Middle frontal gyrus (tissue), 1 donor: ENCODE results near the gene TTBK2.
A peak's percentile ranks its signal among the peaks of the same experiment; 100 is the strongest.
"Not testable (repeated sequence)": the region's sequence is repeated elsewhere in the genome, so short reads cannot be mapped to it uniquely, and the experiment has no call there.

Source experiments
- DNase-seq: peaks from one replicate; pipeline ENCODE4 v3.0.0-alpha.2; 2015; ENCODE audit warnings: low spot score; ENCODE audit errors: extremely low spot score

The TTBK2 gene

DNA sequence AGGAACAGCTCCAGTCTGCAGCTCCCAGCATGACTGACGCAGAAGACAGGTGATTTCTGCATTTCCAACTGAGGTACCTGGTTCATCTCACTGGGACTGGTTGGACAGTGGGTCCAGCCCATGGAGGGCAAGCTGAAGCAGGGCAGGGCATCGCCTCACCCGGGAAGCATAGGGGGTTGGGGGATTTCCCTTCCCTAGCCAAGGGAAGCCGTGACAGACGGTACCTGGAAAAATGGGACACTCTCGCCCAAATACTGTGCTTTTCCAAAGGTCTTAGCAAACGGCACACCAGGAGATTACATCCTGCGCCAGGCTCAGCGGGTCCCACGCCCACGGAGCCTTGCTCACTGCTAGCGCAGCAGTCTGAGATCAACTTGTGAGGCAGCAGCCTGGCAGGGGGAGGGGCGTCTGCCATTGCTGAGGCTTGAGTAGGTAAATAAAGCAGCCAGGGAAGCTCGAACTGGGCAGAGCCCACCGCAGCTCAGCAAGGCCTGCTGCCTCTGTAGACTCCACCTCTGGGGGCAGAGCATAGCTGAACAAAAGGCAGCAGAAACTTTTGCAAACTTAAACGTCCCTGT is 156.3 kb downstream of the TTBK2 start:
- not testable (repeated sequence) for DNase-seq

DNA sequence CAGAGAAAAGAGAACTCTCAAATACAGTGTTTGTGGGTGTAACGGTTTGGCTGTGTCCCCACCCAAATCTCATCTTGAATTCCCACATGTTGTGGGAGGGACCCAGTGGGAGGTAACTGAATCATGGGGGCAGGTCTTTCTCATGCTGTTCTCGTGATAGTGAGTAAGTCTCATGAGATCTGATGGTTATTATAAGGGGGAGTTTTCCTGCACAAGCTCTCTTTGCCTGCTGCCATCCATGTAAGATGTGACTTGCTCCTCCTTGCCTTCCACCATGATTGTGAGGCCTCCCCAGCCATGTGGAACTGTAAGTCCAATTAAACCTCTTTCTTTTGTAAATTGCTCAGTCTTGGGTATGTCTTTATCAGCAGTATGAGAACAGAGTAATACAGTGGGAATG is 158.8 kb downstream of the TTBK2 start:
- DNase-seq = not testable (repeated sequence)

- DNase-seq = no peak
These were observed 159.8 kb downstream of the TTBK2 start for GRCh38 chr15:42760759-42761158.

- no peak for DNase-seq
These were observed 161.5 kb downstream of the TTBK2 start for GRCh38 chr15:42759093-42759492.

DNA sequence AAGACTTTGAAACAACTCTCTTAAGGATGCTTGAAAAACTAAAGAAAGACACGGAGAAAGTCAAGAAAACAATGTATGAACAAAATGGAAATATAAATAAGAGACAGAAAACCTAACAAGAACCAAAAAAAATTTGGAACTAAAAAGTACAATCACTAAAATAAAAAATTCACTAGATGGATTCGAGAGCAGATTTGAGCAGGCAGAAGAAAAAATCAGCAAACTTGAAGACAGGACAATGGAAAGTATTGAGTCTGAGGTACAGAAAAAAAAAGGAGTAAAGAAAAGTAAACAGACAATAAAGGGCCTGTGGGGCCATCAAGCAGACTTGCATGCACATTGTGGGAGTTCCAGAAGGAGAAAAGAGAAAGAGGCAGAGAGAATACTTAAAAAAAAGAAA is 170.3 kb downstream of the TTBK2 start:
- DNase-seq = no peak

GRCh38 chr15:42749266-42749665 is 171.3 kb downstream of the TTBK2 start:
- no peak for DNase-seq

- no peak for DNase-seq
These were observed 176.4 kb downstream of the TTBK2 start for GRCh38 chr15:42744195-42744594.

GRCh38 chr15:42742149-42742548 is 178.4 kb downstream of the TTBK2 start:
- DNase-seq = no peak

- no peak for DNase-seq
These were observed 178.9 kb downstream of the TTBK2 start for GRCh38 chr15:42741710-42742109.

GRCh38 chr15:42737529-42738328 is 182.8 kb downstream of the TTBK2 start:
- no peak for DNase-seq

GRCh38 chr15:42736793-42737528 is 183.6 kb downstream of the TTBK2 start, which contains the start of gene CDAN1:
TSS of gene CDAN1 (minus strand) at chr15:42737128. CDS start at chr15:42737102, 26 bp downstream.
- DNase-seq = peak; percentile 51

DNA sequence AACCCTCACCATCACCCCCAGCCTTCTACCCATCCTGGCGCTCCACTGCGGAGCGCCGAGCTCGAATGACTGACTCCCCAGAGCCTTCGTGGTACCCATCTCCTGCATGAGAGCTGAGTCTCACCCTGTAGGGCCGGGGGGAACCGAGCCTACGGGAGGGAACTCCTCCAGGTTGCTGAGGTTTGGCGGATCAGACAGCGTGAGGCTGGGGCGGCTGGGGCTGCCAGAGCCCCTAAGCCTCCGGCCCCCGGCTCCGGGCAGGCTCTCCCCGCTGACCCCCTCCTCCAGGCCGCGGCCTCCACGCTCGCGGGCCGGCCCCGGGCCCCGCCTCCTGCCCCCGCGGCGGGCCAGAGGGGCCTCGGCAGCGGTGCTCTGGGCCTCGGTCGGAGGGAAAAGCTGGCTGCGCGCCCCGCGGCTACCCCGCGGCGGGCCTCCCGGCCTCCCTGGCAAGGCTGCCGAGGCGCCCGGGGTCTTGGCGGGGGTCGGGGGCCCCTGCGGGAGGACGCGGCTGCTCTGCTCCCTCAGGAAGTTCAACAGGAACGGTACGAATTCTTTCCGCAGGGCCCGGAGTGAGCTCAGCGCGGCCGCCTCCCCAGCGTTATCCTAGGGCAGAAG is 184.3 kb downstream of the TTBK2 start:
- no peak for DNase-seq

DNA sequence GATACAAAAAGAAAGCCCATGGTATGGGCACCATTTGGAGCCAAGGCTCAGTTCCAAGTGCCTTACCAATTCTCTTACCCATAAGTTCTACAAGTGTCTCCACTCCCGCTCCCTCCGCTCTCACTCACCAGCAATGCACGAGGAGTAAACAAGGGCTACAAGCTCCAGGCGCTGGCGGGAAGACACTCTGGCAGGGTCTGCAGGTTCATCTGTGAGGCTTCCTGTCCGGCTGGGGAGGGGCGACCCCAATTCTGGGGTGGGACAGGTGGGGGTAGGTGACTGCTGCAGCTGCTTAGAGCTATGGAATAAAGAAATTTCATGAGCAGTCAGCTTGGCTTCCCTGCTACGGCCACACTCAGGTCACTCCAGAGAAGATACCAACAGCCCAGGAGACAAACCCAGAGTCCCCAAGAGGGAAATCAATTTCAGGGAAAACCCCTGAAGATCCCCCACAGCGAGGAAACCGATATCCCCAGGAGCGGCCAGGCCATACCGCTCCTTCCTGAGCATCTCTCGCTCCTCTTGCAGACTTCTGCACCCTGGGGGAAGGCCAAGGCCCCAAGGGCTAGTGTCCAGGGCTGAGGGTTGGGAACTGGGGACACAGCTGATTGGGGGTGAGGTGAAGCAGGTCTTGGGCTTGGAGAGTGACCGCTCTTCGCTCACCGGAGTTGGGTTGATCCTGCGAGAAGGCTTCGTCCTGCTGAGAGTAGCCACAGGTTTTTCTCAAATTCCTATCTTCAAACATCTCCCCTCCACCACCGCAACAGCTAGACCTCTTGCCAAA is 185.0 kb downstream of the TTBK2 start:
- no peak for DNase-seq

GRCh38 chr15:42734076-42734672 is 186.4 kb downstream of the TTBK2 start:
- DNase-seq = no peak

DNA sequence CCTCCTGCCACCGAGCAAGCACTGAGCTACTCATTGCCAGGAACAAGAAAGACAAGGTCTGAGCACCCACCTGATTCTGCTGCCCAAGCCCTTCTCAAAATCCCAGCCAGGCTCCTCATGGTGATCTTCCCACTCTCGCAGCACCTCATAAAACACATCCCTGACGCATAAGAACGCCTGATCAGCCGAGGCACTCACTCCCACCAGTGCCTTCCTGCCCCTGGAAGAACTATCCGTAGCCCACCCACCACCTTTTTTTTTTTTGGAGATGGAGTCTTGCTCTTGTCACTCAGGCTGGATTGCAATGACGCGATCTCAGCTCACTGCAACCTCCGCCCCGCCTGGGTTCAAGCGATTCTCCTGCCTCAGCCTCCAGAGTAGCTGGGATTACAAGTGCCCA is 187.6 kb downstream of the TTBK2 start:
- no peak for DNase-seq

- no peak for DNase-seq
These were observed 188.3 kb downstream of the TTBK2 start for GRCh38 chr15:42732095-42732827.

DNA sequence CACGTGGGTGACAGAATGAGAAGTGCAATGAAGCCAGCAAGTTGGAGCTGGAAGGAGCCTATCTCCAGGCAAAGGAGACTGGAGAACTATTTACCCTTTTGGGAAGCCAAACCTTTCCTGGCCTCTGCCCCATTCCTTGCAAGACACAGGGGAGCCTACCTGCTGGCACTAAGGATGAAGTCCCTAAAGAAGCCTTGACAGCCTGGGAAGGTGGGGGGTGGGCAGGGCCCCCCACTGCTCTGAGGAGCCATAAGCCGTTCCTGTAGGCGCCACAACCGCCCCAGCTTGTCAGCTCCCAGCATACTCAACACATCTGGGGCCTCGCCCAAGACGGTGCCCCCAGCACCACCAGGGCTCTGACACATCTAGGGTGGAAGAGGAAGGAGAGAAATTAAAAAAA is 189.1 kb downstream of the TTBK2 start:
- no peak for DNase-seq

DNA sequence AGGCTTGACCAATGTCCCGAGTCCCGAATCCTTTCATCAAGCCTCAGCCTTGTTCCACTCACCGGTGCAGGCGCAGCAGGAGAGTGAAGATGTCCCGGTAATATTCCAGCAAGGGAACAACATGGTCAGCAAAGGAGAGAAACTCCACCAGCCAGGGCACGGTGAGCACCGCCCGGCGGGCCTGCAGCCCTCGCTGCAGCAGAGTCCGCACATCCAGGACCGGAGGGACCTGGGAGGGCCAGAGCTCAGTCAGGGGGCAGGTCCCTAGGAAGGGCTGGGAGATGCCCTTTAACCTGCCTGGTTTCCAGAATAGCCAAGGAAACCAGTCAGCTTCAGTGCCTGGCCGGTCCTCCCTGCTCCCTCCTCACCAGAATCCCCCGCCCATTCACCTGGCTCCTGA is 190.0 kb downstream of the TTBK2 start:
- DNase-seq = no peak

- no peak for DNase-seq
These were observed 190.4 kb downstream of the TTBK2 start for GRCh38 chr15:42730135-42730534.

DNA sequence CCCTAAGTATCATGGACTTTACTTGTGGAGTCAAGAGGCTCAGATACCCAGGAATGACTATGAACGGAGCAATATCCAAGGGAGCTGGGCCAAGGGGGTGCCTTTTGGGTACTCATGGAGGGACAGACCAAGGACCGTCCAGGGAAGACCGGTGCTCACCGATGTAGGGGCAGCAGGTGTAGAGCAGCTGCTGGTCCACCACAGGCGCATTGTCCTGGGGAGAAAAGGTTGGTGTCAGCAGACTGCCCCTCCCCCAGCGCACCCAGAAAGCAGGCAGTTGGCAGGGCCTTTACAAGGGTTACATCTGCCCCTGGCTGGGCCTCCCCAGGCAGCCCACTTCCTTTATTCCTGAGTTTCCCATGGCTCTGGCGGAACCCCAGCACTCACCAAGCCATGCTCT is 191.2 kb downstream of the TTBK2 start:
- DNase-seq = no peak
